Stimulated activated CD4-positive, alpha-beta T cell treated with anti-CD3 and anti-CD28 coated beads, Interleukin-4, amount 100 ng/mL, for 48 hours (primary cell): ENCODE data around the gene ERRFI1.
A peak's percentile ranks its signal among the peaks of the same experiment; 100 is the strongest.

Source experiments
- DNase-seq, 2 donors: peaks; one replicate each; pipeline ENCODE4 v3.0.0-alpha.2; 2020; ENCODE audit warnings: low read depth in 2 of 2

The ERRFI1 gene

DNA sequence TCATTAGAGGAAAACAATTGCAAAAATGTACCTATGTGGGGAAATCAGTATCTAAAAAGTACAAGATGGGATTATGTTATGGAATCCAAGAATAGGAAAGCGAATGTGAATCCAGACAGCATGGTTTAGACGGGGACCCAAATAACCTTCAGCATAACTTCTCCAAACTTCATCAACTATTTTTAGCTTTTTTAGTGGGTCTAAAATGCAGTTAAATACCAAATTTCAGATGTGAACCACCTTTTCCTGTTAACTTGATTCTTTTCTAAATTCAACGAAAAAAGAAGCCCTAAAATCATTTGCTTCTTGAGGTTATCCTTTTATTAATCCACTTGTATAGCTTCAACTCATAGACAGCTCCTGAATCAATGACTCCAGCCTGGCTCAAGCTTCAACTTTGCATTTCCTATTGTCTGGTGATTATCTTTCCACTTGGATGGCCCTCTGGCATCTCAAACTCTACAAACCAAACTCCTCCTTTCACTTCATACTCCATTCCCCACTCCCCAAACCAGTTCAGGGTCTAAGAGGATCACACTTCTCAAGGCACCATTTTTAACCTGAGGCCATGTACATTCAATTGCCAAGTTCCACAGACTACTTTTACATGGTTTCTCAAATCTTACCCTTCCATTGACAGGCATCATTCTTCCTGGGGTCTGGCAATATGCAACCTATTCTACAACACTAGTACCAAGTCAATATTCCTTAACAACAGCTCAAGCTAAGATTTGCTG is 7.4 kb downstream of the ERRFI1 start:
- no peak for DNase-seq

DNA sequence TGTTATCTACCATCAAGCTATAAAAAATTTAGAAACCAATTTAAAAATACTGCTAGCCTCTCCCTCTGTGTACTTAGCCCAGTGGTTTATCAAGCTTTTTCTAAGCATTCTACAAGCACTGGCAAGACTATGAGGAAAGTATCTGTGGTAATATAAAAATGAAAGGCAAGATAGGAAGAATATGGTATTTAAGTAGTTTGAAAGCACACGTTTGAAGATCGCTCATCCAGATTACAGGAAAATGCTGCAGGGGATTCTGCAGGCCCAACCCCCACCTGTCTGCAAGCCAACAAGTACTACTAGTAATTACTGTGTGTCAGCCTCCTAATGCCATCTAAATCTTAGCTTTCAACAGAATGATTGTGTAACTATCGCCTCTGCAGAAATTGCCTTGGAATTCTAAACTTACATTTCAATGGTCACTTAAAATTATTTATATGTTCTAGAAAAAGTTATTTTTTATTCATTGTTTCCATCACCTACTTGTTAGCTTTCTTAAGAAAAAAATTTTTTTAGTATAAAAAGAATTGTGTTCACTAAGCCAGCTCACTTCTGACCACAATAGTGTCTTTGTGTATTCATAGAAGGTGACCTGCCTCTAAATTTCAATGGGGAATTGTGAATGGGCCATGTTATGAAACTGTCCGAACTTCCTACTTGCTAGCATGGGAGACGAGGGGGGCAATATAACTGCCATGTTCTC is 8.5 kb downstream of the ERRFI1 start:
- no peak for DNase-seq

DNA sequence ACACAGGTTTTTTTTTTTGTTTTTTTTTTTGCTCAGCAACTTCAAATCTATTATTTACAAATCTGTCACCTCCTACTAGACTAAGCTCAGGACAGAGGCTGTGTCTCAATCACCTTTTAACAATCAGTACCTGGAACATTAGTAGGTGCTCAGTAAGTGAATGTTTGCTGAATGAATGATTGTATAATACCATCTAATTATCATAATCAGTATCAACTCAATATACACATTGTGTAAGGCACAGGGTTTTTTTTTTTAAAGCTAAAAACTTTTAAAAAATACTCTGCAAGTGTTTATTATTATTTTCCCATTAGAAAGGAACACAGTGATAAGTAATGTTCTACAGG is 9.2 kb downstream of the ERRFI1 start:
- no peak for DNase-seq

DNA sequence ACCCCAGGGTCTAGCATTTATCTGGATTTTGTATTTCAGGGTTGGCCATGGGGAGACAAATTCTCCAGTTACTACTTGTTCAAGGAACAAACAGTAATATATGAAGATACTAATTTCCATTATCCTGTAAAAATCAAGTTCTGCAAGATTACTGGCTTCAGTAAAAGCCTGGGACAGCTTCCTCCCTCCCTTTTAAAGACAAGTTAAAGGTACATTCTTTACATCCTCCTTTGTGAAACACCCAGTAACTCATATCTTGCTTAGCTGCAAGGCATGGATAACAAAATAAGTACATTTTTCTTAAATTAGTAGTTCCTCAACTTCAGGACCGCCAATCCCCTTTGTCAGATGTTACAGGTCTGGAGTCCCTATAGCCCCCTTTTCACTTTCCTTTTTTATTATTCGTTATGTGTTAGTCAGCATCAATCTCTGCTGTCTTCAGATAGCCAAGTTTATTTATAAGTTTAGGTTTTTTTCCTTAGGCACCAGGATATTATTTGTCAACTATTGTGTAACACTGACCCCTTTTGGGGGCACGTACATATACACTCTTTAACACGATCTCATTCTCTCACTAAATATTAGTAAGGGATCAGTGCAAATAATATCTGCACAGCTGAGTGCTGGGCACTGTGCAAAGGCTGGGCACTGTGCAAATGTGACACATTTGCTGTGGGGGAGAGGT is 9.8 kb downstream of the ERRFI1 start:
- DNase-seq: no peak

DNA sequence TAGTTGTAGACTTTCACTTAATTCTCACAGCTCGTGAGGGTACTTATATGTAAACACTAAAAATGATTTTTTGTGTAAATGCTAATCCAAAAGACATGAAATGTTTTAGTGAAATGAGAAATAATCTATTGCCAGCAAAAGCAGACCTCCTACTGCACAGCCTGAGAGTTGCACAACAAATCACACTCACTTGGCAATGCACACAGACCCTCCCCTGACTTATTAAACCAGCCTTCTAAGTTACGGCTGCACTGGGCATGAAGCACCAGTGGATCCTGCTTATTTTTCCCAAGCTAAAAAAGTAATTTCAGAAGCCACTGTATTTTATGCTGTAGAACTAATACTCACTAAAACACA is 10.3 kb downstream of the ERRFI1 start:
- no peak for DNase-seq

DNA sequence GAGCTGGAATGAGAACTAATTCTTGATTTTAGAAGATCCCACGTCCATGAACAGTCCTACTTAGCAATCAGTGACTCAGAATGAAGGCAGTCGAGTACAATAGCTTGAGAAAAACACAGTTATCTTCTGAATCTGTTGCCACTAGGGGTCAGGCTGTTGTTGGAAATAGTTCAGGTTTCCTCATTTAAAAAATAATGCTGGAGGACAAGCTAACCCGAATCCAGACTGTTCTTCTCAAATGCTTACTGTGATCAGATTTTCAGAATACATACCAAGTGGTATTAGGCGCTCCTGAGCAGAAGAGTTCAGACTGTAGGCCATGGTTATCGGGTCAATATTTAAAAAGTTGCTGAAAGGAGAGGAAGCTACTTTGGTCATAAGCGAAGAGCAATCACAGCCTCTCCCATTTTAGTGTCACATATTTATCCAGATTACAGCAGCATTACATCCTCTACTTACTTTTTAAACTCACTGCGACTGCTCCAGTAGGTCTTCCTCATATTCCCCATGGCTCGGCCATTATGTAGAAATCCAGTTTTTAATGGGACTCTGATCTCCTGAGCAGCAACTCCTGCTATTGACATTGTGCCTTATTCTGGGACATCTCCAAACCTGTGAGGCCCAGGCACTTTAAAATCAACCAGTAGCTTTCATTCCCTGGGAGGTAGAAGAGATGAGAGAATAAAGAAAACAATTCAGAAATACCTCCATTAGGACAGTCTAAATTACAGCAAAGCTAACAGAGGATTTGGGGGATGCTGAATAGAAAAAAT is 10.9 kb downstream of the ERRFI1 start:
- peak in 1 of 2 donors; percentile 16 for DNase-seq

DNA sequence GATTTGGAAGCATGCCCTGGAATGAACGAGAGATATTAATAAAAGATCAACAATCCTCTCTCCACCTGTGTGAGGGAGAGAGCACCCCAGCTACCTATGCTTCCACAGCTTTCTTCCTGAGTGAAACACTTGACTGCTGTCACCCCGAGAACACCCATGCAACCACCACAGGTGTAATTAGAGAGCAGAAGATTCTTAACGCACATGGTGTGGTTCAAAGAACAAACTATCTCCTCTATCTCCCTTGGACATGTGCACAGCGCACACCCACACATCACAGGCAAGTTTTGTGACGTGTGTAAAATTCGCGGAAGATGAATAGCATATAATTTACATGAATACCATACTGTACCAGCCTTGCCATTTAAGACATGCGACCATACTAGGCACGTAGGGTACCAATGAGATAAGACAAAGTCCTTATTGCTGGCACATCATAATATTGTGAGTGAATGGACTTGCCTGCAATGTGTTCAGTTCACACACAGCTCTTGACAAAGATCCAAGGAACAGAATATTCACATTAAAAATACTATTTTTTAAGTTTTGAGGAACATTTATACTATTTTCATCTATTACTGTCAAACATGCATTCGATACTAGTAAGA is 11.6 kb downstream of the ERRFI1 start:
- DNase-seq: no peak

DNA sequence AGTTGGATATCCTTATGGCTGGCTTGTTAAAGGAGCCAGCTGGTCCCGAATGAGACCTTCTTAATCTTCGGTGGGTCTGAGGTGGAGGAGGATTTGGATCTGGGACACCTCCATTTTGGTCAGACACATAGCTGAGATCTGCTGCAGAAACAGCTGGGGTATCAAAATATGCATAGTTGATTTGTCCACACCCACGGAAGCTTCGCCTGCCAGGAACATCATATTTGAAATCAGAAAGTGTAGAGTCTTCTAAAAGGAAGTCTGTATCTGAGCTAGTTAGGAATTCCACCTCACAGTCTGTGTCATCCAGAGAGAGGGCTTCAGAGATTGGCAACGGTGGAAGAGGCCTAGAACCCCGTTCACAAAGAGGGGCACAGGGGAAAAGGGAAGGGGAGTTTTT is 12.3 kb downstream of the ERRFI1 start:
- no peak for DNase-seq

DNA sequence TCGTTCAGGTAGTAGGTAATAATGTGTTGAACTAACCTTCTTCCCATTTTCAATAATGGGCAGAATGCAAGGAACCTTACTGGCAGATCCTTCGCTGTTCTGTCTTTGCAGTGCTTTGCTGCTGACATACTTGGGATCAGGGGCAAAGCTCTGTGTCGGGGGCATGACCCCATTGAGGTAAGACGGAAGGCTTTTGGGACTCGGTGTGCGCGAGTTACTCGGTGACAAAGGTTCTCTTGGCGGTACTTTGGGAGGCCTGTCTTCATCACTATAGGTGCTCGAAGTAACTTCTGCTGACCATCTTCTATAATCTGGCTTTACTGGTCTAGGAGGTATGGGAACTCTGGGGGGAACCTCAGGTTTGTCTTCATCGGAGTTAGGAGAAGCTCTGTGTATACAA is 12.7 kb downstream of the ERRFI1 start:
- DNase-seq: no peak

DNA sequence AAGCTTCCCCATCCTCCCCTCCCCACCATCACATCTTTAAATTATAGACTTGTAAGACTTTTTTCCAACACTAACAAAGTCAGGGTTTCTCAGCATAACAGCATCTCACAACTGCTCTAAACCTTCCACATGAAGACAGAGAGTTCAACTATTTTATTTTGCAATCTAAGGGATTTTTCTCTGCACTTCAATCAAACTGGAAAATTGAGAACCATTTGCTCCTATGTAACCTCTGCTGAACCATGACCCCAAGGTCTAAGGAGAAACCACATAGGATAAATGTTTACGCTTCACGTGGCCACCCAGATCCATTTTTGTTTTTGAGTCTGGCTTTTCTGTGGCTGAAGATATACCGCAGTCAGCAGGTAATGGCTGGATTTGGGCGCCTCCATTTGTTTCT is 13.2 kb downstream of the ERRFI1 start:
- DNase-seq: no peak

DNA sequence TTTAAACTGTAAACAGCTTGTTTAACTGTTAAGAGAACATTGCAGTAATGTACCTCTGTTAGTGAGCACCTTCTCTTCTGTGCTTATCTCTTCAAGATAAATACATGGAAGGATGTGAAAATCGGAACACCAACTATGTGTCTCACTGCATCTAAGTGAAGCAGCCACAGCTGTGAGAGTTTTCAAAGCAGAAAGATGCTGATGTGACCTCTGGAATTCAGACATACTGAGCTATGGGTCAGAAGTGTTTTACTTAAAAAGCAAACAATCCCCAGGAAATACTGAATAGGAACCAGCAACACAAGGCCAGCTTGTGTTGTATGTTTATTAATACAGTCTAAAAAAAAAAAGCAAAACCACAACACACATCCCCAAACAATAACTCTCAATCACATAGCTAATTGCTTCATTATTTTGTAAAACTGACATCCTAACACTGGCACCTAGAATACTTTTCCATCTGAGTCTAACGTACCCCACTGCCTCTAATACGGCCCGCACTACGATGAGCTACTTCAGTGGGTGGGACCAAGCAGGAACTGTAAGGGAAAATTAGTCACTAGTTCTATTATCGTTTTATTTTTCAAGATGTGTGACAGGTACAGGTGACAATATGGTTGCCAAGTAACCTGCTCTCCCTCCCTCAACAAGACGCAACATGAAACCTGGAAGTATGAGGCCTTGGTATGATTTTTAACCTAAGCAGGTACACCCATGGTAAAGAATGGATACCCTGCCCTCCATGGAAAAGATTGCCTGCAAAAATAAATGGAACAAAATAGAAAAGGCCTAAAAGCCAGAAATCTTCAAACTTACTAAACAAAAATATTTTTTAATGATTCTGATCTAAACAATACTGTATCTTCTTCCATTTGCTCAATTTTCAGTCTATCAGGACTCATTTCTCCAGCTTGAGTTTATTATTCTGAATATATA is 13.9 kb downstream of the ERRFI1 start:
- DNase-seq: no peak

DNA sequence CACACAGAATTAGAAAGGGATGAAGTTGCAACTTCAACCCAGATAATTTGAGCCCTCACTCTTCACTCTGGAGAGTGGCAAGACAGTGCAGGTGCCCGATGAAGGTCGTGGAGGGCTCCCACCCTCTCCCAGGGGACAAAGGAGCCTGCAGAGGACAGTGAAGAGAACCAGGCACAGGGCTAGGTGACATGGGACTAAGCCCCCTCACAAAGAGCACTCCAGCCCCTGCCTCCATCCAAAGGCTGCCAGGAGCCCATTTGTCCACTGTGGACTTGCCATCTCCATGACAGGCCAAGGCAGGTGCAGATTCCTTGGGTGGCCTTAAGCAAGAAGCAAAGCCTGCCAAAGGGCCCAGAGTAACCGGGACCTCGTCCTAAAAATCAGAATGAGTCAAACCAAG is 15.1 kb downstream of the ERRFI1 start:
- DNase-seq: no peak

DNA sequence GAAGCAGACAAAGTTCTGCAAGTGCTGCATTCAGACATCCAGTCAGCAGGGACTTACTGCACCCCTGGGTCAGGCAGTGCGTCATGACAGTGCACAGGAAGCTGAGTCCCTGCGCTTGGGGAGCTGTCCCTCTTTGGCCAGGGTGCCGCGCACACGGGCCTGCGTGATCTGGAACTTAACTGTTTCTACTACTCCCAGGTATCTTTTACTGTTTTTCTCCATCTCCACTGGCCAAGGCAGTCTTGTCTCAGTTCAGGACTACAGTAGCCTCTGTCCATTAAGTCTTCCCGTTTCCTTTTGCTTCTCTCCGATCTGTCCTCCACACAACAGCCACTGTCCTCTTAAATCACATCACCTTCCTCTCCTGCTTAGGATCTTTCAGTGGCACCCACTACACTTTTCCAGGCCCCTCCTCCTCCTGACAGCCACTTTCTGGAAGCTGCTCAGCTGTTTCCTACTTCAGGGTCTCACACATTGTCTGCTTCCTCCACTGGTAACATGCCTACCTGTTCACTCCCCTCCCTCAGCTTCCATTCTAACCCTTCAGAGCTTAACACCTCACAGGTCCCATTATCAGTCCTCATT is 15.9 kb downstream of the ERRFI1 start:
- no peak for DNase-seq

DNA sequence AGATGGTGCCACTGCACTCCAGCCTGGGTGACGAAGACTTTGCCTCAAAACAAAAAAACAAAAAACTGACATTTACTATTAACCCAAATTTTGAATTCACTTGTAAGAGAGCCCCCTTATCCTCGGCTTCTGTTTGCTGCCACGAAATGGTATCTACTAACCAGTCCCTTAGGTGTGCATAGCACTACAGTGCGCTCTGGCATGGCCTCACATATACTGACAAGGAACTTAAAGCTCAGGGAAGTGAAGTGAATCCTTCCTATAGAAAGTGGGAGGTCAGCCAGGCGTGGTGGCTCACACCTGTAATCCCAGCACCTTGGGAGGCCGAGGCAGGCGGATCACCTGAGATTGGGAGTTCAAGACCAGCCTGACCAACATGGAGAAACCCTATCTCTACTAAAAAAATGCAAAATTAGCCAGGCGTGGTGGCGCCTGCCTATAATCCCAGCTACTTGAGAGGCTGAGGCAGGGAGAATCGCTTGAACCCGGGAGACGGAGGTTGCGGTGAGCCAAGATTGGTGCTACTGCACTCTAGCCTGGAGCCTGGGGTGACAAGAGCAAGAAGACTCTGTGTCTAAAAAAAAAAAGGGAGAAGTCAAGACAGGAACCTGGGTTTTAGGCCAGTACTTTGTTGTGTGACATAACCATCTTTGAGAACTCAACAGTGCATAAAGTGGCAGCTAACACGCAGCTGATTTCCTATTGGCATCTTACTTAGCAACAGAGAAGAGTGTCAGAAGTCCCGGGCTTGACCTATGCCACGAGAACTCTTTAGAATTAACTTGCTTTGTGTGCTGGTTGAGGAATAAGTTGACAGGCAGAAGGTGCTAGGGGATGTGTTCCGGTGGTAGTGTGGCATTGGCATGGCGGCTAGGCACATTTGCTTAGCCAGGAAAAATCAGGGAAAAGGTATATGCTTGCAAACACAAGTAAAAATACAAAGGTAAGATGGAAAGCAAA is 16.8 kb downstream of the ERRFI1 start:
- no peak for DNase-seq

DNA sequence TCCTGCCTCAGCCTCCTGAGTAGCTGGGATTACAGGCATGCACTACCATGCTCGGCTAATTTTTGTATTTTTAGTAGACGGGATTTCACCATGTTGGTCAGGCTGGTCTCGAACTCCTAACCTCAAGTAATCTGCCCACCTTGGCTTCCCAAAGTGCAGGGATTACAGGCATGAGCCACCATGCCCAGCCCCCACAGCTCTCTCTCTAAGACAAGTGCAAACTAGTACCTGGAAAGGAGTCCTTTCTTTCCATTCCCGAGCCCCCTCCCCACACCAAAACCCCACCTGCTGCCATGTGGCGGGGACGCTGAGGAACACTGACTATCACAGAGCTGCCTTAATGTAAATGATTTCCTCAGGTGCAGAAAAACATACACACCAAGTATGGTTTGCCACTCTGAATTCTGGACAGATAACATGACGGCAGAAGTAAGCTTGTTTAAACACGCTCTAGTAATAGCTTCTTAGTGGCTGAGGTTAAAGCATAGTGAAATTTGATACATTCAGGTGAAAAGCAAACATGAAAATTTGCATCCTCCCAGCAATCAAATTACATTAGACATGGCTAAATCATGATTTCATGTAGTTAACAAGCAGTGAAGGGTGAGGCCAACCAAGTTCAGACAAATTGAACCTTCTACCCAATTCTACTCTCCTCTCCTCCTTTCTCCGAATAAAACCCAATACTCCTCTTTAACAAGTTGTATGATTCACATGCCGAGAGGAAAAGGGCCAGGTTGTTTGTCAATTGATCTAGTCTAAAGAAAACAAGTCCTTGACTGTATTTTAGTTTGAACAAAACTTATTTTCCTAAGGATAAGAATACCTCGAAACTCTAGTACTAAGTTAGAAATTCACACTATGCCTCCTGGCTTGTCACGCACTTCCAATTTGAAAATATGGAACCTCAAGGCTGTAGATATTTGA is 19.8 kb downstream of the ERRFI1 start:
- no peak for DNase-seq

DNA sequence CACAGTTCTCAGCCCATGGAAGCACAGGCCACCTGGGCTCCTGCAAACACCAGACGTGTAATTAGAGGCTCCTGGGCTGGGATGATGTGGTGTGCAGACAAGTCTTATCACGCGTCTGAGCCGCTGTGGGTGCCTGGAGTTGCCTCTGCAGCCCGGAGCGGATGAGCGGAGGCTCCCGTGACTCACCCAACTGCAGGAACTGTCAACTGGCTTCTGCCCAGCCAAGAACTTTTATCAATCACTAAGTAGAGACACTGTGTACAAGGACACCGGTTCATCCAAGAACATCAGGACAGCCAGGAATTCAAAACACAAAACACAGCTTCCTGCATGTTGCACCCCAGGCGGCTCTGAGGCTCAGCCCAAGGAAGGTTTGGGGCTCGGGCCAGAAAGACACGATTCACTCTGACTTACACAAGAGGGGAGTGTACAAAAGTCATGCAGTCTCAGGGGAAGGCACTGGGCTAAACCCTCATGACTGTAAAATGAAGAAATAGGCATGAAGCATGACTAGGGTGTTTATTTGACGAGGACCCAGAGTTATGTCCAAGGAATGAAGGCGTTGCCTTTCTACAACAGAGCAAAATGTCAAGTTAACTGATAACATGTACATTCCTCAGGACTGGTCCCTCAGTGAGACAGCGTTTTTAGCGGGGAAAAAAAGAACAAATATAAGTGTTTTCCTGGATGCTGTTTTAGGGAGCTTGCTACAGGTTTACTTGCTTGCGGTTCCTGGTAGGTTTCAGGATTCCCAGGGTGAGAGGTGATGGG is 21.1 kb downstream of the ERRFI1 start:
- DNase-seq: no peak

DNA sequence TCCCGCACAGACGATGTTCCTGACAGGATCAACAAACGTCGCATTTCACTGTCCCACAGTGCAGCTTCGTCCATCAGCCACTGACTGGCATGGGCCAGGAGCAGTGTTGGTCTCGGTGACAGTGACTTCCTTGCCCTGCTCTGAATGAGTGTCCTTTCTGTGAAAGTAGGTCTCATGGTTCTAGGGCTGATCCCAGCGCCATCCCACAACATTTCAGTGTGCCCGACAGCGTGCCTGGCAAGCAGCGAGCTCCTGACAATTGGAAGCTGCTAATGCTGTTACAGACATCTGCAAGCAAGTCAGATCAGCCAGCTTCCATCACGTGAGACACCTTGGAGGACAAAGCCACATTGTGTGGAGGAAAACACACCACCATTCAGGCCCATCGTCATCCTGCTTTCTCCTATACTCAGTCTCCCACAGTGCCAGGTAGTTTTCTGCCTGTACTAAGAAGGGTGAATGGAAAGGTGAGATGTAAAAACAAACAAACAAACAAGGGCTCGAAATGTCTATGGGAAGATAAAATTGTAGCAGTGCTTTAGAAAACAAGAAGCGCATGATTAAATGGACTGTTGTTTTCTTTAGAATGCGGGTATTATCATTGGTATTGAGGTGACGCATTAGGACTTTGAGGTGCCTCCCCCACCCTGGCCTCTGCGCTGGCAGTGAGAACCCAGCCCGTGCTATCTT is 21.9 kb downstream of the ERRFI1 start:
- no peak for DNase-seq
